ENCODE measurements around the gene TMEM204.

TMEM204 gene

DNA sequence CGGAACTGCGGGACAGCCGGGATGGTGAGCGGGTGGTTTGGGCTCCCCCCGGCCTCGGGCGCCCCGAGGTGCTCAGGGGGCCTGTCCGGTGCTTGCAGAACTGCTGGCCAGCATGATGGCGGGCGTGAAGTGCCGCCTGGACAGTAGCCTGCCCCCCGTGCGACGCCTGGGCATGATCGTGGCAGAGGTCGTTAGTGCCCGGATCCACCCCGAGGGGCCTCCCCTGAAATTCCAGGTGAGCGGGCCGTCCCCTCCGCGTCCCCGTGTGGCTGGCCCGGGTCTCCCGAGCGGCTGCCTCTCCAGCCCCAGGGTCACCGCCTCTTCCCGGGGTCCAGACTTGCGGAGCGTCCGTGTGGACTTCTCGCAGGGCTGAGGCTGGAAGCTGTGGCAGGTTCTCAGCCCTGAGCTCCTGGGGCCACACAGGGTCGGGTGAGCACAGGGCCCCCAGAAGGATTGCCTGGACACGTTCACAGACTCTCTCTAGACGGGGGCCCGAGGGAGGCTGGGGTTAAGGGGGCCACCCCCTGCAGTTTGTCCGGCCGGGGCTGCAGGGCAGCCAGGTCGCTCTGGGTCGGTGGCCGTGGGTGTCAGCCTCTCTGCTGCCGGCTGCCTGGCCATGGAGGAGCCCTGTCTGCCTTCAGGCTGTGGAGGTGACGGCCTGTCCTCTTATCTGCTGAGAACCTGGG lies 32.9 kb upstream of the TMEM204 start:
- no peak for DNase-seq

DNA sequence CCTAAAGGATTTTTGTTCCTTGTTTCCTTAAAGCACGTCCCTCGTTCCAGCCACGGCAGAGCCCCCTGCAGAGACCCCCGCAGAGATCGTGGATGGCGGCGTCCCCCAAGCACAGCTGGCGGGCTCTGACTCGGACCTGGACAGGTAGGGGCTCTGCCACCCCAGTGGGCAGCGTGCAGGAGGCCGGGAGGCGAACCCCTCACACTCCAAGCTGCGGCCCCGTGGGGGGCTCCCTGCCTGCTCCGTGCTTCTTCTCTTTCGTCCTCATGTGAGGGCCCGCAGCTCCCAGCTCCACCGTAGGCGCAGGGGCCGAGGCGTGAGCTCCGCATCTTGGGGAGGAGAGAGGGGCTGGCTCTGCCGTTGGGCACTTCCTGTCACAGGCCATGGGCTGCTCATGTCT lies 31.8 kb upstream of the TMEM204 start:
- DNase-seq = no peak

DNA sequence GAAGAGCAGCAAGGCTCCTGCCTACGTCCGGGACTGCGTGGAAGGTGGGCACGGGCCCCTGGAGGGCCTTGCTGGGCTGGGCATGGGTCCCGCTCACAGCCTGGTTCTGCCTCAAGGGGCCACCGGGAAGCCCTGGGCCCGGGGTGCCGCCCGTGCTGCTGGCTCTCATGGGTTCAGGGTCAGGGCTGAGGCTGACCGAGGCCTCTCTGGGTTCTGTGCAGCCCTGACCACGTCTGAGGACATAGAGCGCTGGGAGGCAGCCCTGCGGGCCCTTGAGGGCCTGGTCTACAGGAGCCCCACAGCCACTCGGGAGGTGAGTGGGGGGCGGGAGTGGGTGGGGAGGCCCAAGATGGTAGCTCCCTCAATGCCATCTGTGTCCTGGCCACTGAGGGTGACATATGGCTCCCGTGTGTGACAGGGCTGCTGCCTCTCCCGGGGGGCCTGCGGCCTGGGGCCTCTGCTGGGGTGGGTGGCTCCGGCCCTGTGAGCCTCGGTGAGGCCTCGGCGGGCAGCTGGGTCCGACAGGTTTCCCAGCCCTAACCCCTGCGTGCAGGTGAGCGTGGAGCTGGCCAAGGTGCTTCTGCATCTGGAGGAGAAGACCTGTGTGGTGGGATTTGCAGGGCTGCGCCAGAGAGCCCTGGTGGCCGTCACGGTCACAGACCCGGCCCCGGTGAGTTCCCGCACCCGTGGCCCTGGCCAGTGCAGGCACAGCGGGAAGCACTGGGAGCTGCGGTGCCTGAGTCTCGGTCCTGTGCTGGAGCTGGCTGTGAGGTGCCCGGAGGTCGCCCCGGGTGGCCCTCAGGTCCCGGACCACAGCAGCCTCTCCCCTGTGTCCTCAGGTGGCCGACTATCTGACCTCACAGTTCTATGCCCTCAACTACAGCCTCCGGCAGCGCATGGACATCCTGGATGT lies 31.1 kb upstream of the TMEM204 start:
- DNase-seq = no peak

DNA sequence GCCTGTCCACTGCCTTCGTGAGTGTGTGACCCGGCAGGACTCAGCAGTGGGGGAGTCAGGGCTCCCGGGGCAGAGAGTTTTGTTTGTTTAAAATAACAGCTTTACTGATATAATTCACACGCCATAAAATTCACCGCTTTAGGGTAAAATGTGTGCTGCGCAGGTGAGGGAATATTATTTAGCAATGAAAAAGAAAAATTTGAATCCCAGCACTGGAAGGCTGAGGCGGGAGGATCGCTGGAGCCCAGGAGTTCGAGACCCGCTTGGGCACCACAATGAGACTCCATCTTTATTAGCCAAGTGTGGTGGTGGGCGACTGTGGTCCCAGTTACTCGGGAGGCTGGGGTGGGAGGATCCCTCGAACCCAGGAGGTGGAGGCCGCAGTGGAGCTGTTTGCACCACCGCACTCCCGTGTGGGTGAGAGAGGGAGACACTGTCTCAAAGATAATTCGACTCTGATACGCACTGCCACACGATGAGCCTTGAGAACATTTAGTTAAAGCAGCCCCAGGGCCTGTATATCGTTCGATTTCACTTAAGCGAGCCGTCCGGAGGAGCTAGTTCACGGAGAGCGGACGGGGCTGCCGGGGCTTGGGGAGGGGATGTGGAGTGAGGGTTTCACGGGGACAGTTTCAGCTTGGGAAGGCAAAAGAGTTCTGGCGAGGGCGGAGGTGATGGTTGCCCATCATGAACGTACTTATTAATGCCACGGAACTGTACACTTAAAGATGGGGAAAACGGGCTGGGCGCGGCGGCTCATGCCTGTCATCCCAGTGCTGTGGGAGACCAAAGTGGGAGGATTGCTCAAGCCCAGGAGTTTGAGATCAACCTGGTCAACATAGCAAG lies 30.1 kb upstream of the TMEM204 start:
- DNase-seq = no peak

DNA sequence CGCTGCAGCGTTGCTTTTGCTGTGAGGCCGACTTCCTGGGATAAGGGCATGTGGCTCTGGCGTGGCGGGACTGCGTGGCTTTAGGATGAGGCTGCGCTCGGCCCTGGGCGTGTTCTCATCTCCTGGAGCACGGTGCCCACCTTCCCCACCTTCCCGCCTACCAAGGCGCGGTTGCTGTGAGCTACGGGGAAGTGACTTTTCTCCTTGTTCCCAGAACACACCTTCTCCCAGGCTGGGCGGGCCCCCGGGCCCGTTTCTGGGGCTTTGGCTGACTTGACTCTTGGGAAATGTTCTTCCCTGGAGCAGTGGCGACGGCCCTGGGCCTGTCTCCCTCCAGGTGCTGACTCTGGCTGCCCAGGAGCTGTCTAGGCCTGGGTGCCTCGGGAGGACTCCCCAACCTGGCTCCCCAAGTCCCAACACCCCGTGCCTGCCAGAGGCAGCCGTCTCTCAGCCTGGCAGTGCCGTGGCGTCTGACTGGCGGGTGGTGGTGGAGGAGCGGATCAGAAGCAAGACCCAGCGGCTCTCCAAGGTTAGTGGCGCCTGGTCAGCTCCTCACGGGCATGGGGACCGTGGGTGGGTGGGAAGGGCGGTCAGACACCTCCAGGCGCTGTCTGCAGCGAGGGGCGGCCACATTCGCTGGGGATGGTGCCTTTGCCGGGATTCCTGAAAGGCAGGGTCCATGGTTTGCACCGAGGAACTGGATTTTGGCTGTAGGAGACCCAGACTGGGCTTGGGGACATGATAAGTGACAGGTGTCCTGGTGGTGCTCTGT lies 28.2 kb upstream of the TMEM204 start:
- no peak for DNase-seq

DNA sequence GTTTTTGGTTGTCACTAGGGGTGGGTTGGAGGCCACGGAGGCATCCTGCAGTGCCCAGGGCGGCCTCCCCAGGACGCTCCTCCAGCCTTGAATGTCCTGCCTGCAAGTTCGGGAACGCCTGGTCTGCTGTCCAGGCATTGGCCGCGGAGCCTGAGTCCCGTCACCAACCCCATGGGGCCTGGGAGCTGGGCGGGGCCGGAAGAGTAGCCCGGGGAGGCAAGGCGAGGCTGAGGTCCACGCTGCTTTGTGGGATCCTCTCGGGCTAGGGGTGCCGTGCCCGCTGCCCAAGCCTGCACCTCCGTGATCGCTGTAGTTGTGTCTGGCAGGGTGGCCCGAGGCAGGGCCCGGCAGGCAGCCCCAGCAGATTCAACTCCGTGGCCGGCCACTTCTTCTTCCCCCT lies 27.6 kb upstream of the TMEM204 start:
- no peak for DNase-seq

DNA sequence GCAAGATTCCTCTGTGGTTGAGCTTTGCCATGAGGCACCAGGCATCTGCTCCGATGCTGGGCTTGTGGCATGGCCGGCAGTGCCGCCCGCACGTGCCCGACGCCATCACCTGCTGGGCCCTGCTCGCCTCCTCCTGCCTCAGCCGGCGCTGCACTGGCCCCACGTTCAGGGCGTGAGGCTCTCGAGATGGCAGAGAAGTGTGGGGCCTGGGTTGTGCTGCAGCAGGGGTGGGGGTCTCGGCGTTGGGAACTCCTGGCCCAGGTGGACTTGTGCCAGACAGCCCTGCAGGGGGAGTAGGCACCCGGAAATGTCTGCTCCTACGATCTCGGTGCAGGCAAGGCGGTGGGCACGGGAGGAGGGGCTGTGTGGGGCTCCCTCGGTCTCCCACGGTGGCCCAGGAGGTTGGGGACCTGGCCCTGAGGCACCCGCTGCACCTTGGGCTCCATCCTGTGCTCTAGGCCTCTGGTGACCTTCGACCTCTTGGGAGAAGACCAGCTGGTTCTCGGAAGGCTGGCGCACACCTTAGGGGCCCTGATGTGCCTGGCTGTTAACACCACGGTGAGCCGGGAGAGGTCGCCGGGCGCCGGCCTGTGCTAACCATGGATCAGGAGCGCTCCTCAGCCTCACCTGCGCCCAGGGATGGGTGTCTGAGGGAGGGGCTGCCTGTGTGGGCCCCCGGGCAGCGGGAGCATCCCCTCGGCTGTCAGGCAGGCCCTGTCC lies 26.8 kb upstream of the TMEM204 start:
- DNase-seq = no peak

DNA sequence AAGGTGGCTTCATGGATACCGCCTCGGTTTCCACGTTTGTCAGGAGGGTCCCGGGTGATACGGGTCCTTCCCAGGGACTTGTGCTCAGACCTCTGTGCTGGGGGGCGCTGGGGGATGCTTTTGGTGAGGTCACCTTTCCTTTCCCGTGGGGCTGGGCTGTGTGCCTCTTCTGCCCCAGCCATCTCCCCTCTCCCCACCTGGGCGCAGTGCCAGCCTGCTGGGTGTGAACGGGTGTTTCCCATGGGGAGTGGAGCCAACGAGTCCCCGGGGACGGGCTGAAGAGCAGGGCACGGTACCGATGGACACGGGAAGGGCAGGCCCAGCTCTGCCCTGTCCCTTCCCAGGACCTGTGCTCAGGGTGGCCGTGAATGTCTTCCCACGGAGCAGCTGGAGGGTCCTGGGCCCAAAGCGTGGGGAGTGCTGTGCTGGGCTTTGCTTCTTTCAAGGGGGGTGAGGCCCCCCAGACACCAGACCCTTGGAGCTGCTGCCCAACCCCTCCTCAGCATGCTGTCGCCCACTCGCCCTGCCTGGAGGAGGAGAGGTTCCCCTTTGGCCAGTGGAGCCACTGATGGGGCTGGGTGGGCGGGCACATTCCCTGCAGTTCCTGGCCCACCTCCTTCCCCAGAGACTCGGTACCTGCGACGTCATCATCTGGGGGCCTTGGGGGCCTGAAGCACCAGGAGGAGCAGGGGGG lies 24.8 kb upstream of the TMEM204 start:
- no peak for DNase-seq

DNA sequence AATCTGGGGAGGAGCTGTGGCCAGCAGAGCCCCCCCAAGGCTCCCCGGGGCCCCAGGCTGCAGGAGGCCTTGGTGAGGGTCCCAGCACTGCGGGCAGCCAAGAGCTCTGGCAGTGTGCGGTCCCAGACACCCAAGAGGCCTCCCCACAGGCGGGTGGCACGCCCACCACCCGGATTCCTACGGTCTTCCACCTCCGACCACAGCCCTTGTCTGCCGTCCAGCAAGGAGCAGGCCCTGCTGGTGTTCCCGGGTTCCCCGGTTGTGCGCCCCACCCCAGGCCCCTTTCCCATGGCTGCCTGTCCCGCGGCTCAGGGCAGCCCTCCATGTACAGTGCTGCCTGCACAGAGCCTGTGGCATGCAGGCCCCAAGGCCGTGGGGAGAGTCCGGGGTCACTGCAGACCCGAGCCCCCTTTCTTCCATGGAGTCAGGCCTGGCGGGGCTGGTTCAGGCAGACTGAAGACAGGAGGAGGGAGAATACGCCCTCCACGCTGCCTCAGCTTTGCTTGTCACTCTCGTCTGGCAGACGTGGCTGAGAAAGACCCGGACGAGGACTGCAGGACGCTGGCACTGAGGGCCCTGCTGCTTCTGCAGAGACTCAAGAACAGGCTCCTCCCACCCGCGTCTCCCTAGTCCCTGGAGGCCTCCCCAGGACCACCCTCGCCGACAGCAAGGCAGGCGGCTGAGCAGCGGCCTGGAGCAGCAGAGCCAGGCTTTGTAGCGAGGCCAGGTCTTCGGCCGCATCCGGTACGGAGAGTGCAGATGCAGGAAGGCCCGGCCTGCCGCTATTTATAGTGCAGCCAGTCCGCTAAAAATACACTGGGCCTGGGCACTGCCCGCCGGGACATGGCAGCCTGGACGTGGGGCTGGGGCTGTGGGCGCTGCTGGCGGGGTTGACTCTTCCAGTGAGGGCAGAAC lies 23.9 kb upstream of the TMEM204 start:
- DNase-seq = no peak

DNA sequence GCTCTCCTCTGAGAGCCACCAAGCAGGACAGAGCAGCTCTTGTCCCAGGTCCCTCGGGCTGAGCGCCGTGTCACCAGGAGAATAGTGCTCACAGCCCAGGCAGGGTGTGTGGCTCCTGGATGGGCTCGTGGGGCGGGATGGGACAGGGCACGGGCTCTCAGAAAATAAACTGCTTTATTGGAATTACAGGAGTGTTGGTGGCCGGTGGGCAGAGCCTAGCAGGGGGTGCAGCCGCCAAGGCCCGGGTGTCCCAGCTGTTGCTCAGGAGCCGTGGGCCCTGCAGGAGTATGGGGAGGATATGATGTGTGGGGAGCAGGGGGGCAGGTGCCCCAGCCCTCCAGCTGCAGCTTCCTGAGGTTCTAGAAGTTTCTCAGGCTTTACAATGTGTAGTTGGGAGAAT lies 23.2 kb upstream of the TMEM204 start:
- DNase-seq = no peak

DNA sequence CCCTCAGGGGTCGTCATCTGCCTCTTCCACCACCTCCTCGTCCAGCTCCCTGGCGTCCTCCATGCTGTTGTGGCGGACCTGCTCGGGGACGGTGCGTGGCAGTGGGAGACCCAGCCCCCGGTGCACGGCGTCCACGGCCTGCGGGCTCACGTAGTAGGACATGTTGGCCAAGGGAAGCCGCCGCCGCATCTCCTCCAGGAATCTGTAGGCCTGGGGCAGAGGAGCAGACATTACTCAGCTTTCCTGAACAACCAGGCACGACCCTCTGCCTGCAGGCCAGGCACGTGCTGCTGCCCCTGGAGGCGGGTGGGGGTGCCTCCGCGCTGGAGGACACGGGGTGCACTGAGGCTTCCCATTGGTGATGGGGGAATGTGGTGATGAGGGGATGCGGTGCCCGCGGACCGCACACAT lies 22.5 kb upstream of the TMEM204 start:
- DNase-seq = no peak

DNA sequence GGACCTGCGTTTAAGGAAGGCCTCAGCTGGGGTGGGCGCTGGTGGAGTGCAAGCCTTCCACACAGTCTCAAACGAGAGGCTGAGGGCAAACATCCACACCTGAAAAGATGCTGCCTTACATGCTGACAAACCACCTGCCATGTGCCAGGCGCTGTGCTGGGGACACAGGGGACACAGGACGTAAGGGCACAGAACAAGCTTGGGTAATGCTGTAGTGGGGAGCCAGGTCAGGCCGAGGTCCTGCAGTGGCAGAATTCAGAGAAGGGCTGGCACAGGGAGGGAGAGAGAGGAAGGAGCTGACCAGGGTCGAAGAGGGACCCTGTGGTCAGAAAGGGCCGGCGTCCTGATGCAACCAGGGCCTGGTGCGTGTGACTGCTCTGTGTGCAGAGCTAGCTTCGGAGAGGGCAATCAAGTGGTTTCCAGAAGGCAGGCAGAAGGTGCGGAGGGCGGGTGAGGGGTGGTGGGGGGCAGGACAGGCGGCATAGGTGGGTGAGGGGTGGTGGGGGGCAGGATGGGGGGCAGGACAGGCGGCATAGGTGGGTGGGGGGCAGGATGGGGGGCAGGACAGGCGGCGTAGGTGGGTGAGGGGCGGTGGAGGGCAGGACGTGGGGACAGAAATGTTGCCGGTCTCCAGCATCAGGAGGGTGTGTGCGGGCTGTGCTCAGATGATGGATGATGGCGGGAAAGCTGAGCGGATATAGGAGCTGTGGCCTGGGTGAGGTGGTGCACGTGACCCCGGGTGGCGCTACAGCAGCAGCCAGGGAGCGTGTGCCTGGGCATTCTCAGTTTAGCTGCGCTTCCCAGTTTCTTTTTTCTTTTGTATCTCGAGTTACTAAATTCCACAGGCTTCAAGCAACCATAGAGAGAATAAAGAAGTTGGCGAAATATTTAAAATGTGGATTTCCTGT lies 21.6 kb upstream of the TMEM204 start:
- DNase-seq = no peak

DNA sequence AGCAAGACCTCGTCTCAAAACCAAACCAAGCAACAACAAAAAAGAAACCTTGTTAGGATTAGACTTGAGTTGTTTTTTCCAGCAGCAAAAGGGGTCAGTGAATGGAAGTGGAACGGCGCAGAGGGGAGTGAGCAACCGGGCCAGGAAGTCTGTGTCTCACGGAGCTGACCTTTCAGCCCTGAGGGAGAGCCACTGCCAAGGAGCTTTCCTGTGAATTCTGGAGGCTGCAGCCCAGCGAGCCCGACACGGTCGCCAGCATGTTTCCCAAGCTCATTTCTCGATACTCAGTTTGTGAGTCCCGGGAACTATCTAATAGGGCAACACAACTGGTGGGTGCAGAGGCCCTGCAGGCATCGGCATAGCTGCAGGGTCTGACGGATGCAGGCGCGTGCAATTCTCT lies 20.7 kb upstream of the TMEM204 start:
- DNase-seq = no peak

DNA sequence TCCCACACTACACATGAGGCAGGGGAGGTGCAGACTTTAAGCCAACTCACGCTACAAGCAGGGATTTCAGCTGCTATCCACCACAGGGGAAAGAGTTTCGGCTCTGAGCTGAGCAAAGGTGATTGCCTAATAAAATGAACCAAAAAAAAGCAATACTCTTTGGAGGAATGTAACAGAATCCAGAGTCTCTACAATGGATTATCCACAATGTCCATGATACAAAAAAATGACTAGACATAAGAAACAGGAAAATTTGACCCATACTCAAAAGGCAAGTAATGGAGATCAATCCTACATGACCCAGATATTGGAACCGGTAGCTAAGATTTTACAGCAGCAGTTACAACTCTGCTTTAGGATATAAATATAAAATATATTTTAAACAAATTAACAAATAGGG lies 19.0 kb upstream of the TMEM204 start:
- no peak for DNase-seq

DNA sequence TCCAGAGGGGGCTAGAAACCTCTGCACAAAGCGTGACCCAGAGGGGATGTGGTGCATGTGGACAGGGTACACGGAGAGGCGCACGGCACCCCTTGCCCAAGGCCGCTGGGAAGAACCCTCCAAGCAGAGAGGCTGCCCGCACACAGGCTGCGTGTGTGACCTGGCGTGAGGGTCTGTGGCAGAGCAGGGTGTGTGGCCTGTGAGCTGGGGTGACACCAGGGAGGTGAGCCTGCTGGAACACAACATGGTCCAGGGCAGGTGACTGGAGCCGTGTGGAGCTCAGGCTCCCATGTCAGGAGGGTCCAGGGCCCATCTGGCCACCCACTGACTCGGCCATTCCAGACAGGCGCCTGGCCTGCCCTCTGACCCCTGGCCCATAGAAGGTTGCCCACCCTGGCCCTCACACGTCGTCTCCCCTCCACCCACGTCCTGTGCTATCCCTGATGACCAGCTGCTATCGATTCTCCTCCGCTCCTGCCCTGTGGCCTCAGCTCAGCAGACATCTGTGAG lies 14.8 kb upstream of the TMEM204 start:
- no peak for DNase-seq

DNA sequence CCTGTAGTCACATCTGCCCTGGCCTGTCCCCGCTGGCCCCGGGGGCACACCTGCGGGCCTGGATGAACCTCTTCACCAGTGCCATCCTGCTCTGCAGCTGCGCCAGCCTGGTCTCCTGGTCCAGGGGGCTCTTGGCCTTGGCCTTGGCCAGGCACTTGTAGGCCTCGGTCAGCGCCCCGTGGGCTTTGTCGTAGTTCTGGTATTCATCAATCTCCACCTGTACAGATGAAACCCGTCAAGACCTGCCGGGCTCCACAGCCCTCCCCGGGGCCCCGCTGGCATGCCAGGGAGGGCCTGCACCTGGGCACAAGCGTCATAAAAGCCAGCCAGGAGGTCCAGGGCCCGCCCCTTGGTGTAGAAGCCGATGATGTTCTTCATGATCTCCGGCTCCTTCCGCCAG lies 13.6 kb upstream of the TMEM204 start:
- no peak for DNase-seq

DNA sequence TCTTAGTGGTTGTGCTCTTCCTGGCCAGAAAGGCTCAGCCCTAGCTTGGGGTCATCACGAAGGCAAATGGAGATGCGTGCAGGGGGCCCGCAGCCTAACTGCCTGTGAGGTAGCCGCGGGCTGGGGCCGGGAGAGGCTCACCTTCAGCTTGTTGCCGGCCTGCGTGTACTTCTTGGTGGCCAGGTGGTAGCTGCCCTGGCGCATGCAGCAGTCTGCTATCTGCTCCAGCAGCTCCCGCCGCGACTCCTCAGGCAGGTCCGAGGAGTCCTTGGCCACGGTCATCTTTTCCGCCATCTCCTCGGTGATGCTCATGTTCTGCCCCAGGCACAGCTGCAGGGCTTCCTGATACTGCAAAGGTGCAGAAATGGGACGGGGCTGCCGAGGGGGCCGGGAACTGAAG lies 13.0 kb upstream of the TMEM204 start:
- no peak for DNase-seq

DNA sequence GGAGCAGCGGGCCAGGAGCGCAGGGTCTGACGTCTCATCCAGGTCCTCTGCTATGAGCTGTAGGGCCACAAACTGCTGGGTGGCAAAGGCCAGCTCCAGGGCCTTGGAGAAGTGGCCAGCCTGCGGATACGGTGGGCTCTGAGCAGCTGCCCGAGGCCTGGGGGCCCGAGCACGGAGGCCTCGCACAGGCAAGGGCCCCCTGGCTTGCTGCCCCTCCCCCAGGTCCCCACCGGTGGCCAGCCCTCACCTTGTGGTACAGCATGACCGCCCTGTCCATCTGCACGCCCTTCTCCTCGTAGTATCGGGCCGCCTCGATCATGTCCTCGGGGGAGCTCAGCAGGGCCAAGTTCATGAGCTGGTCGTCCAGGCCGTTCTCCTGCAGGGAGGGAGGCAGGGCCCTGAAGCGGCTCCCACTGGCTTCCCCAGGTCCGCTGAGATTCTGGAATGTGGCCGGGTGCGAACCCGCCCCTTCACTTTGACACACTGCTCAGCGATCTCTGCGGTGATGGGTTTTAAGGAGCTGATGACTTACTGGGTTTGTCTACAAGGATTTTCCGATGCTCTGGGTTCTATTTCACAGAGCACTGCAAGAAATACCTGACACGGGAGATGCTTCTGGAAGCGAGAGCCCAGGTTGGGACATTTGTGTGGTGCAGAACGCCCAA lies 9.8 kb upstream of the TMEM204 start:
- no peak for DNase-seq
